ENCODE results near the gene CCER1.

DNA sequence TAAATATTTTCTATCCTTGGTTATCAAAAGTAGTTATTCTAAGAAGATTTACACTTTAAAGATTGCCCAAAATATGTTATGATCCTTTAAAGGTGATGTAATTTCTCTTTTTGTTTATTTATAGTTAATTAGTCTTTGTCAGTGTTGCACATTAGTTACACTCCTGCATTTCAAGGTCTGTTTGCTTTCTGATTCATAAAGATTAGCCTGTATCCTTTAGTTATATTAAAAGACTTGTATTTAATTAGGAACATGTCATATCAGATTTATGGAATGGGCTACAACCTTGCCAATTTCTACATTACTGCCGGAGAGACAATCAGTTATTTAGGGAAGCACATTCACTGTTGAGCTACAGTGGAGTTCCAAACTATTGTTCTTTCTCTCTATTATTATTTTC is 46.3 kb upstream of the CCER1 start:
- TF ChIP-seq POLR2AphosphoS5 (IDR thresholded peaks at IDR 0.05; ENCODE audit: low read depth, low read length) (no peak), POLR2A (IDR thresholded peaks at IDR 0.05; ENCODE audit: low read depth, low read length) (no peak)
